ENCODE data around the gene SIRT2. TPM values are rescaled to one million over a fixed set of nuclear protein-coding genes. Genes with fewer than 3 reads are reported as not detected.

Gene SIRT2
- total RNA-seq, 1 experiment from 2014 or later: 8.4 TPM

DNA sequence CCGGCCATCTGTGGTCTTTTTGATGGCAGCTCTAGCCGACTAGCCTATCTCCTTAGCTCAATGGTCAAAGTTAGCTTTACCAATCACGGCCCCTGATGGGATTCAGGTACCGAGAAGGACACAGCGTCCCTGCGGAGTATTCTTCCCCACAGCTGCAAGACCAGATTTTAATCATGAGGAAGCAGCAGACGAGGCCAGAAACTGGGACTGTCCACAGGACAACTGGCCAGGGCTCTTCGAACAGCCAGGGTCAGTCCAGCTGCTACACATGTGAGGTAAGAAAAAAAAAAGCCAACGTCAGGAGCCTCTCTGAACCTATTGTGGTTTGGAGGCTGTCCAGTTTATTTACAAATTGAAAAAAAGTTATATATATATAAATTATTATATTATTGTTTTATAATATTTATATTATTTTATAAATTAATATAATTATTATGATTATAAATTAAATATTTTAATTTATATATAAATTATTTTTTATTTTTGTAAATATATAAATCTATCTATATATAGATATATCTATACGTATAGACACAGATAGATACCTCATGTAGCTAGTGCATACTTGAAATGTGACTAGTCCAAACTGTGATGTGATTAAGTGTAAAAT is 32.1 kb downstream of the SIRT2 start:
- Histone ChIP-seq H2AK5ac (ENCODE audit: insufficient read length, low read length) (no peak overlapping the region), H3K79me1 (ENCODE audit: insufficient read depth, low read depth, low read length, poor library complexity, severe bottlenecking) (no peaks in the 10 kb centered on the region), H3K9ac (ENCODE audit: extremely low read depth, insufficient read length, low read length) (no peak overlapping the region), H4K8ac (replicated peaks; ENCODE audit: insufficient read length, low read depth, low read length) (no peak overlapping the region), H2BK12ac (ENCODE audit: insufficient read length, low read depth, low read length) (no peak overlapping the region), H2BK120ac (ENCODE audit: low read depth, low read length, poor library complexity, severe bottlenecking) (no peak overlapping the region), H3T11ph (ENCODE audit: low read length) (no peak overlapping the region), H3K14ac (ENCODE audit: insufficient read depth, low read length) (no peak overlapping the region), H4K20me1 (ENCODE audit: control insufficient read depth, insufficient read depth, insufficient read length) (no peaks in the 10 kb centered on the region), H3K4me1 (ENCODE audit: insufficient read depth, low read length) (no peaks in the 10 kb centered on the region; the same call in 1 of the 2 replicates), H2BK20ac (ENCODE audit: low read depth, low read length, poor library complexity, severe bottlenecking) (no peak overlapping the region), H2AFZ (ENCODE audit: low read length) (no peak overlapping the region), H2BK15ac (ENCODE audit: low read depth, low read length) (no peak overlapping the region), H3K79me2 (ENCODE audit: insufficient read depth, low read length) (no peaks in the 10 kb centered on the region), H3K4ac (ENCODE audit: low read depth, low read length) (no peak overlapping the region), H3K23me2 (ENCODE audit: insufficient read length, low read depth, low read length, poor library complexity, severe bottlenecking) (no peaks in the 10 kb centered on the region), H3K4me2 (ENCODE audit: insufficient read depth, insufficient read length, low read length) (no peak overlapping the region), H3K56ac (ENCODE audit: insufficient read length, low read depth, low read length) (no peak overlapping the region), H3K23ac (ENCODE audit: insufficient read length, low read depth, low read length) (no peak overlapping the region), H3K18ac (ENCODE audit: insufficient read length, low read depth, low read length) (no peak overlapping the region), H3K27me3 (ENCODE audit: insufficient read depth, low read length) (no peaks in the 10 kb centered on the region; the same call in 1 of the 2 replicates), H4K91ac (ENCODE audit: insufficient read length, low read depth, low read length) (no peak overlapping the region), H4K5ac (ENCODE audit: insufficient read length, low read depth, low read length) (no peak overlapping the region), H3K27ac (ENCODE audit: insufficient read length, low read depth, low read length) (no peak overlapping the region), H2BK5ac (ENCODE audit: insufficient read length, low read length) (no peak overlapping the region), H3K9me3 (ENCODE audit: control insufficient read depth, low read depth, low read length) (no peaks in the 10 kb centered on the region)
- no peak overlapping the region for H3K27ac Mint-ChIP-seq
- no peak for DNase-seq
- WGBS (ENCODE audit: extremely low coverage, insufficient read length, low lambda C conversion rate): no CpG with 5 or more reads among the region's 10 CpGs
- H3K9me3 Mint-ChIP-seq: no peaks in the 10 kb centered on the region
- H3K4me1 Mint-ChIP-seq: peaks cover 14 to 19% of the 10 kb centered on the region in 2 experiments
- no peaks in the 10 kb centered on the region; a peak in 1 of 7 replicates for H3K36me3 Mint-ChIP-seq (ENCODE audit: insufficient read depth in 1 of 3, low read depth in 3 of 3)
- H3K27me3 Mint-ChIP-seq (ENCODE audit: low read depth): peaks cover 12% of the 10 kb centered on the region
- TF ChIP-seq, protein P1, sequence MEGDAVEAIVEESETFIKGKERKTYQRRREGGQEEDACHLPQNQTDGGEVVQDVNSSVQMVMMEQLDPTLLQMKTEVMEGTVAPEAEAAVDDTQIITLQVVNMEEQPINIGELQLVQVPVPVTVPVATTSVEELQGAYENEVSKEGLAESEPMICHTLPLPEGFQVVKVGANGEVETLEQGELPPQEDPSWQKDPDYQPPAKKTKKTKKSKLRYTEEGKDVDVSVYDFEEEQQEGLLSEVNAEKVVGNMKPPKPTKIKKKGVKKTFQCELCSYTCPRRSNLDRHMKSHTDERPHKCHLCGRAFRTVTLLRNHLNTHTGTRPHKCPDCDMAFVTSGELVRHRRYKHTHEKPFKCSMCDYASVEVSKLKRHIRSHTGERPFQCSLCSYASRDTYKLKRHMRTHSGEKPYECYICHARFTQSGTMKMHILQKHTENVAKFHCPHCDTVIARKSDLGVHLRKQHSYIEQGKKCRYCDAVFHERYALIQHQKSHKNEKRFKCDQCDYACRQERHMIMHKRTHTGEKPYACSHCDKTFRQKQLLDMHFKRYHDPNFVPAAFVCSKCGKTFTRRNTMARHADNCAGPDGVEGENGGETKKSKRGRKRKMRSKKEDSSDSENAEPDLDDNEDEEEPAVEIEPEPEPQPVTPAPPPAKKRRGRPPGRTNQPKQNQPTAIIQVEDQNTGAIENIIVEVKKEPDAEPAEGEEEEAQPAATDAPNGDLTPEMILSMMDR (conservative IDR thresholded peaks at IDR 0.05): no peak
- no peak overlapping the region for H3K4me3 Mint-ChIP-seq

All from H9 (cell line).